Activated T-helper 1 cell treated with Interleukin-2 at 50 U/mL for 16 hours (primary cell): ENCODE results near the gene SELENOV.

Experiments
- DNase-seq: peaks from one replicate; pipeline ENCODE4 v3.0.0-alpha.2; 2020; ENCODE audit warnings: low read depth

SELENOV gene

DNA sequence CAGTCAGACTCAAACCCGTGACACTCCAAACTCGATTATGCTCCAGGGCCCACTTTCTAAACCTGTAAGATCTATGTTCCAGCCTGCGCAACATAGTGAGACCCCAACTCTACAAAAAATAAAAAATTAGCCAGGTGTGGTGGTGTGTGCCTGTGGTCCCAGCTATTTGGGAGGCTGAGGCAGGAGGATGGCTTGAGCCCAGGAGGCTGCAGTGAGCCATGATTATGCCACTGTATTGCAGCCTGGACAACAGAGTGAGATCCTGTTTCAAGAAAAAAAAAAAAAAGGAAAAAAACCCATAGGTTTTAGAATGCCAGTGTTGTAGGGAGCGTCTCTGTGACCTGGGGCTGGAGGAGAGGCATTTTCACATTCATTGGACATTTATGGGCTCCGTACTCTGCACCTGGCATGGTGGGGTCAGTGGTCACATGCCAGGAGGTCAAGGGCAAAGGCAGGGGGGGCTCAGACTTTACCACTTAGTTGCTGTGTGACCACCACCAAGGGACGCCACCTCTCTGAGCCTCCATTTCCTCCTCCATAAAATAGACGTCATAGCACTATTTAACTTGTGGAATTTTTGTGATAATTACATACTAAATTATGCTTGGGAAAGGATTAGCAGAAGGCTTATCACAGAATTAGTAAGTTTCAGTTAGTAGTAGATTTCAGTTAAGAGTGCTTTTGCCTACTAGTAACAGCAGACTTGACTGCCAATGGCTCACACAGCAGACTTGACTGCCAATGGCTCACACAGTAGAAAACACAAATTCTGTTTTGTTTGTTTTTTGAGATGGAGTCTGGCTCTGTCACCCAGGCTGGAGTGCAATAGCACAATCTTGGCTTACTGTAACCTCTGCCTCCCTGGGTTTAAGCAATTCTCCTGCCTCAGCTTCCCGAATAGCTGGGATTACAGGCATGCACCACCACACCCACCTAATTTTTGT is 5.9 kb downstream of the SELENOV start:
- DNase-seq = no peak

DNA sequence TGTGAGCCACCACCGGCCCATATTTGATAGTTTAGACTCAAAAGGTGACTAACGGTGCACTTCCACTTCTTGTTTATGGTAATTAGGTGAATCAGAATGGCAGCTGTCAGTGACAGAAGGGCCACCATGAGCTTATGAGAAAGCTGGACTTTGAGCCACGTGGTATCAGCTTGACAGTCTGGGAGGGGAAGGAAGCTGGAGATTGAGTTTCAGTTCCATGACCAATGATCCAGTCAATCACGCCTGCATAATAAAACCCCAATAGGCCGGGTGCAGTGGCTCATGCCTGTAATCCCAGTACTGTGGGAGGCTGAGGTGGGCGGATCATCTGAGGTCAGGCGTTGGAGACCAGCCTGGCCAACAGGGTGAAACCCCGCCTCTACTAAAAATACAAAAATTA is 9.6 kb downstream of the SELENOV start:
- DNase-seq = no peak

- no peak for DNase-seq
Observed at GRCh38 chr19:39525205-39525604, 10.3 kb downstream of the SELENOV start.

DNA sequence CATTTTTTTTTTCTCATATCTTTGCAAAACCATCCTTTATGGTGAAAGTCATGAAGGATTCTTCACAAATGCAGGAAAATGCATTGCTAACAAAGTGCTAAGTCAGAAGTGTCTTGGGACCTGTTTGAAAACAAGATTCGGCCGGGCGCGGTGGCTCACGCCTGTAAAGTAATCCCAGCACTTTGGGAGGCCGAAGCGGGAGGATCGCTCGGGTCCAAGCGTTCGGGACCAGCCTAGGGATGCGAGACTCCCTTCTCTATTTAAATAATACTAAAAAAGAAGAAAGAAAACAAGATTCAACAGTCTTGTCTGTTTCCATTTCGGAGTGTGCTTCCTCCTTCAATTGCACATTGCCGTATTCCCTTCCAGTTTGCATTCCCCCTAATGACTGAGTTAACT is 16.9 kb downstream of the SELENOV start:
- DNase-seq = no peak

DNA sequence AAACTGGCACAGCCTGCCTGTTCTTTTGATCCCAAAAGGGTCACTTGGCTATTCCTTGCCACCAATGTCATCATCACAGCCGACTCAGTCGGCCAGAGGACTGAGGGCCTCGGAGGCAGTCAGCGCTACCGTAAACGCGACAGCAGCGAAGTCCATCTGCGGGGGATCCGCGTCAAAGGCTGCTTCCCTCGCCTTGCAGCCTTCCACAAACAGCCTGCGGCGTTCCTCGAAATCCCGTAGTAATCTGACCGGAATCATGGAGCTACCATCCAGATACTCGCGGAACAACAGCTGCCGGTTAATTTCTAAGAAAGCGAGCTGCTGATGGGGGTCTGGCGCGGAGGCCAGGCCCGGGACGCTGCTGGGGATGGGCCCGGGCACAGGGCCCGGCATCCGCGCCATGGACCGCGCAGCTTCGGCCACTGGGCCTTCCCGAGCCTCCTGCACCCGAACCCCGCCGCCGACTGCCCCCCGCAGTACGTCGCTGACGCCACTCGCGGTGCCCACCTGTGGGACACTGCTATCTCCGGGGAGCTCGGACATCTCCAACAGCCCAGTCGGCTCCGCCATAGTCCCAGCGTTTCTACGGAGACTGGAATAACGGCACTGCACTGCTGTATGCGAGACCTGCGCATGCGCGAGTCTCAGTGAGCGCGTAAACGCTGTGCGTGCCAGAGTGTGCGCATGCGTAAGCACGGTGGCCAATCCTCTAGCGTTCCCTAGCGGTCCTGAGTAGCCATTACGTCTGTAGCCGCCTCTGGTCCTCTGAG is 17.5 kb downstream of the SELENOV start, which contains the start of gene EID2B:
EID2B (minus strand) TSS at position 620 of the 770 bp plus-strand sequence; CDS start at position 570, 50 bp downstream.
- peak; percentile 94 for DNase-seq

DNA sequence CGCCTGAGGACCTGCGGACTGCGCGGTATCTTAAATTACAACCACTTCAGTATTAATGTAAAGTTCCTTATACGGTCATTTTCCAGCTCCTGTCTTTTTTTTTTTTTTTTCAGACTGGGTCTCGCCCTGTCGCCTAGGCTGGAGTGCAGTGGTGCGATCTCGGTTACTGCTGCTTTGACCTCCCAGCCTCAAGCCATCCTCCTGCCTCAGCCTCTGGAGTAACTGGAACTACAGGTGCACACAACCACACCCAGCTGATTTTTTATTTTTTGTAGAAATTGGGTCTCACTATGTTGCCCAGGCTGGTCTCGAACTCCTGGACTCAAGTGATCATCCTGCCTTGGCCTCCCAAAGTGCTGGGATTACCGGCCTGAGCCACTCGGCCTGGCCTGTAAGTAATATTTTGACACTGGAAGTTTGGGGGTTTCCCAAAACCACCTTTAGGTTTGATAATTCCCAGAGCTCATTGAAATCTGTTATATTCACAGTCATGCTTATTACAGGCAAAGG is 18.1 kb downstream of the SELENOV start:
- DNase-seq = no peak

DNA sequence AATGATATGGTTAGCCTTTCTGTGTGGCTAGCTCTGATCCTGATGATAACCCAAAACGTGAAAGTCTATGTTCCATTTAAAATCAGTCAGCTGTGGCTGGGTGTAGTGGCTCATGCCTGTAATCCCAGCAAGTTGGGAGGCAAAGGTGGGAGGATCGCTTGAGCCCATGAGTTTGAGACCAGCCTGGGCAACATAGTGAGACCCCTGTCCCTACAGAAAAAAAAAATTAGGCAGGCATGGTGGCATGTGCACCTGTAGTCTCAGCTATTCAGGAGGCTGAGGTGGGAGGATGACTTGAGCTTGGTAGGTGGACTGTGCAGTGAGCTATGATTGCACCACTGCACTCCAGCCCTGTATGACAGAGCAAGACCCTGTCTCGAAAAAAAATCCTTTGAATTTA is 18.9 kb downstream of the SELENOV start:
- no peak for DNase-seq

DNA sequence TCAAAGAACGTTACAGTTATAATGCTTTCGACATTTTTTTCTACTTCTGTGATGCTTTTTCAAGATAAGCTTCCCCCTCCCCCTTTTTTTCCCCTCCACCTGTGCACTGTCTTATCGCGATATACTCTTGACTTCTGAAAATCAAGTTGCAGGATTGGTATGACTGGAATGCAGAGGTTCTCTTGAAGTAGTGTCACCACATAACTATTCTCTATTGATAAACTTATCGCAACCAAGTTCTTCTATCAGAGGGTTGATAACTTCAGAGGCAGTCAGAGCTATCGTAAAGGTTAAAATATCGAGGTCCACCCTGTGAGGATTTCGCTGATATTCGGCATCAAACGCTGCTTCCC is 24.2 kb downstream of the SELENOV start:
- DNase-seq = no peak

- DNase-seq = peak; percentile 89
Observed at GRCh38 chr19:39539518-39540332, 24.8 kb downstream of the SELENOV start, which contains the start of gene EID2. Gene EID2 (minus strand): TSS chr19:39540161. CDS start chr19:39540079, 82 bp downstream.

GRCh38 chr19:39540333-39540673 is 25.4 kb downstream of the SELENOV start:
- no peak for DNase-seq

DNA sequence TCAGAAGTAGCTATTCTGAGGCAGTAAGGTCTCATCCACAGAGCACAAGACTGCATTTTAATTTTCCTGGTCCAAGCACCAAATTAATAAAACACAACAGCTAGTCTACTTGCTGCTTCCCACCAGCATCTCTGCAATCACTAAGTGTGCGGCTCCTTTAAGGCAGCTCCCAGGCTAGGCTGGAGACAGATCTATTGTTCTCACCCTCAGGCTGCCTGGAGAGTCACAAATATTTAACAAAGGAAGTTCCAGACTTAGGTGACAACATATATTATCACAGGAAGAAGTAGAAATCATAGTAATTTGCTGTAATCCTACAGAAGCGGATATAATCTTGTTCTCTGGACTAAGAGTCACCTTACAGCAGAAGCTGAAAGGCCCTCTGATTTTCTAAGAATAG is 27.3 kb downstream of the SELENOV start:
- DNase-seq = no peak

DNA sequence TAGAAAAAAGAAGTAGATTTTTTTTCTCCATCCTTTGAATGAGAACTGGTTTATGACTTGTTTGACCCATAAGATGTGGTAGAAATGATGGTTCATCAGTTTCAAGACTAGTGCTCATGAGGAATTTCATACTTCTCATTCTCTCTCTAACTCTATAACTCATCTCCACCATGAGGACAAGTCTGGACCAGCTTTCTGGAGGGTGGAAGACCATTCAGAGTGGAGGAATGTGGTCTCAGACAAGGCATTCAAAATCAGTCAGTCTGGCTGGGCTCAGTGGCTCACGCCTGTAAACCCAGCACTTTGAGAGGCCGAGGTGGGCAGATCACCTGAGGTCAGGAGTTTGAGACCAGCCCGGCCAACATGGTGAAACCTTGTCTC is 28.5 kb downstream of the SELENOV start:
- no peak for DNase-seq

DNA sequence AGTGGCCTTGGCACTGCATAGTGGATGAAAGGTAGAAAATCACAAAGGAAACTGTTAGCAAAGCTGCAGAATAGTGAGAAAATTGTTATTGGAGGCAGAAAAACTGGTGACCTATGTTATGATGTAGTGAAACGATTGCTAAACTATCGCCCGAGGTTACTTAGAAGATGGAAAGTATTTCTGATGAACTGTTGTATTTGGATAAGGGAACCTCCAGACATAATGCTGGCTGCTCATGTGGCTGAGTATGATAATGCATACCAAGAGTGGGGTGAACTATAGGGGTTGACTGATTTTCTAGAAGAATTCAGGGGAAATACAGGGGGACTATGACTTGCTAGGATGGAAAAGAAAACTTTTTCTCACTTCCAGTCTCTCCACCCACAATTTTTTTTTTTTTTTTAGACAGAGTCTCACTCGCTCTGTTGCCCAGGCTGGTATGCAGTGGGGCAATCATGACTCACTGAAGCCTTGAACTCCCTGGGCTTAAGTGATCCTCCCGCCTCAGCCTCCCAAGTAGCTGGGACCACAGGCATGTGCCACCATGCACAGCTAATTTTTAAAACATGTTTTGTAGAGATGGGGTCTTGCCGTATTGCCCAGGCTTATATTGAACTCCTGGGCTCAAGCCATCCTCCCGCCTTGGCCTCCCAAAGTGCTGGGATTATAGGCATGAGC is 29.4 kb downstream of the SELENOV start:
- no peak for DNase-seq

DNA sequence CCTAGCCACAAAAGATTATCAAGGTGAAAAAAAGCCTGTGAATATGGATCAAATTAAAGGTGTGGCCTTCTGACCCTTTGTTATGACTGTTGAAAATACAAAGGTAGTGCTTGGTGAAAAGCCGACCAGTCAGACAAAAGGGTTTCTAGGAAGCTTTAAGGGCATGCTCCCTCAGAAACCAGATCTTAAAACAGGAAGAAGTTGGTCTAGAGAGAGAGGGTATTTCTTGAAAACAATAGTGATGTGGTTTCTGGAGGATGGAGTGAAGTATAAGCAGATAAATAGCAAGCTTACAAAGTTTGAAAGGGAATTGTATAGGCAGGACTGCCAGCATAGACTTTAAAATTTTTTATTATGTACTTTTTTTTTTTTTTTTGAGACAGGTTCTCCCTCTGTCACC is 30.0 kb downstream of the SELENOV start:
- DNase-seq = no peak

- DNase-seq = no peak
Observed at GRCh38 chr19:39546599-39546998, 31.7 kb downstream of the SELENOV start.

- no peak for DNase-seq
Observed at GRCh38 chr19:39550197-39550596, 35.3 kb downstream of the SELENOV start.

GRCh38 chr19:39553082-39553652 is 38.2 kb downstream of the SELENOV start:
- DNase-seq = no peak

- no peak for DNase-seq
Observed at GRCh38 chr19:39554701-39555311, 39.9 kb downstream of the SELENOV start.

DNA sequence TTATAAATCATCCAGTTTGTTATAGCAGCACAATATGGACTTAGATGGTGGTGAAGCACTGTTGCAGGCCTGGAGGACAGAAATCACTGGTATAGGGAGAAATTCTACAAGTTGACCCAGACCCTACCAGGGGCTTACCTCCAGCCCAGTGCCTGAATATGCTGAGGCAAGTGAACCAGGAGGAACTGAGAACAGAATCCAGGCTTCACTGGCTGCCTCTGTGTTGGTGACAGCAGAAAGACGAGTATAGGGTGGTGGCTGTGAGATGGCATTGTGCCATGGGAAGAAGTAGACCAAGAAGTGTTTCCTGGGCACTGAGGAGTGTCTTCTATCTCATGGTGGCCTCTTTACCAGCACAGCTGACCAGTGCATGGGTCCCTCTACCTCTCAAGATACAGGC is 40.9 kb downstream of the SELENOV start:
- DNase-seq = no peak

DNA sequence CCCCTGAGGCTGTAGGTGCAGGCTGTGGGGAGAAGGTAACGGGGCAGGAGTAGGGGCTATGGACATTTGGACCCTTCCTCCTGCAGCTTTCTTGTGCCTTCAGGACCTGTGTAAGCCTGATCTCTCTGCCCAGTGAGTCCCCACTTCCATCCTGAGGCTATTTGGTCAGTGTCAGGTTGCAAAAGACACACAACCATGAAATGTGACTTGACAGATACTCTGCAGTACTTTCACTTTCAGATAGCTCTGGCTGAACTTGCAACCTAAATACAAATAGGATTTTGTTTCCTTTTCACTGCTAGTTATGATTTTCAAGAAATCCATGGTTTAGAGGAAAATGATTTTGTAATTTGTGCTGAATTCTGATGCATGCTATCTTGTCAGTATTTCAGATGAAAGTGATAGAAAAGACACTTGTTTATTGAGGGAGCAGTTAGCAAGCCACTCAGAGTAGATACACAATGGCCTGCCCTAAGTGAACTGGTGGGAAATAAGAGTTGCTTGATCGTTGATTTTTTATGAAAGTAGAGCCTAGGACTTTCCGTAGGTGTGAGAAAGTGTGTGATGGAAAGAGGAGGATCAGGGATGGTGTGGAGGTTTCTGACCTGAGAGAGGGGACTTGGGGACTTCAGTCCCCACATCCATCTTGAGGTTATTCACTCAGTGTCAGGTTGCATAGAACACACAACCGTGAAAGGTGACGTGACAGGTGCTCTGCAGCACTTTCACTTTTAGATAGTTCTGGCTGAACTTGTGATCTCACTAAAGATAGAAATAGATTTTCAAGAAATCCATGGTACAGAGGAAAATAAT is 43.1 kb downstream of the SELENOV start:
- no peak for DNase-seq
